ENCODE measurements around the gene MON1A.
A peak's percentile ranks its signal among the peaks of the same experiment; 100 is the strongest.
"Not testable (repeated sequence)": the region's sequence is repeated elsewhere in the genome, so short reads cannot be mapped to it uniquely, and the experiment has no call there.

Gene MON1A

GRCh38 chr3:49955636-49956035 lies 26.0 kb upstream of the MON1A start:
- no peak for DNase-seq (ENCODE audit: low read depth)
- H3K4me3 ChIP-seq (ENCODE audit: low read depth, low read length), result no peak overlapping the region
- TF ChIP-seq CTCF (IDR thresholded peaks at IDR 0.05; ENCODE audit: insufficient read depth, low read depth, low read length, missing control alignments), result no peak

- no peak for TF ChIP-seq CTCF (IDR thresholded peaks at IDR 0.05; ENCODE audit: insufficient read depth, low read depth, low read length, missing control alignments)
- no peak overlapping the region for H3K4me3 ChIP-seq (ENCODE audit: low read depth, low read length)
- no peak for DNase-seq (ENCODE audit: low read depth)
These were observed 23.3 kb upstream of the MON1A start for GRCh38 chr3:49952924-49953323.

GRCh38 chr3:49942651-49943050 lies 13.0 kb upstream of the MON1A start:
- DNase-seq (ENCODE audit: low read depth), result peak; percentile 65
- TF ChIP-seq CTCF (IDR thresholded peaks at IDR 0.05; ENCODE audit: insufficient read depth, low read depth, low read length, missing control alignments), result no peak
- H3K4me3 ChIP-seq (ENCODE audit: low read depth, low read length), result no peak overlapping the region

GRCh38 chr3:49940667-49941249 lies 11.1 kb upstream of the MON1A start:
- peak overlapping the region; percentile 79 for H3K4me3 ChIP-seq (ENCODE audit: low read depth, low read length)
- peak; percentile 33 for DNase-seq (ENCODE audit: low read depth)
- TF ChIP-seq CTCF (IDR thresholded peaks at IDR 0.05; ENCODE audit: insufficient read depth, low read depth, low read length, missing control alignments), result no peak

GRCh38 chr3:49939858-49940666 lies 10.5 kb upstream of the MON1A start, which contains the start of gene RBM6:
RBM6 (plus strand) TSS chr3:49940150; CDS start chr3:49962642, 22,492 bp downstream.
- peak within 1 kb of the TSS; percentile 79 for H3K4me3 ChIP-seq (ENCODE audit: low read depth, low read length)
- TF ChIP-seq CTCF (IDR thresholded peaks at IDR 0.05; ENCODE audit: insufficient read depth, low read depth, low read length, missing control alignments), result no peak
- peak; percentile 99 for DNase-seq (ENCODE audit: low read depth)

- no peak for TF ChIP-seq CTCF (IDR thresholded peaks at IDR 0.05; ENCODE audit: insufficient read depth, low read depth, low read length, missing control alignments)
- H3K4me3 ChIP-seq (ENCODE audit: low read depth, low read length), result no peak overlapping the region
- no peak for DNase-seq (ENCODE audit: low read depth)
These were observed 7.5 kb upstream of the MON1A start for GRCh38 chr3:49937090-49937489.

- not testable (repeated sequence) for H3K4me3 ChIP-seq (ENCODE audit: low read depth, low read length); DNase-seq (ENCODE audit: low read depth)
These were observed 2.7 kb upstream of the MON1A start for GRCh38 chr3:49932281-49932680.
